T-helper 2 cell treated with Interferon-gamma antibody and Interleukin-4, amounts not matched to agents 5 μg/mL and 100 μg/mL, for 36 hours (primary cell): ENCODE data around the gene CYB5RL.
A peak's percentile ranks its signal among the peaks of the same experiment; 100 is the strongest.

Source experiments
- DNase-seq: peaks from one replicate; pipeline ENCODE4 v3.0.0; 2021; ENCODE audit warnings: low spot score
- H3K27ac Mint-ChIP-seq: one replicate; pipeline ENCODE4 v1.8.0; 2021; ENCODE audit warnings: mild to moderate bottlenecking, mixed read lengths
- H3K27me3 Mint-ChIP-seq: one replicate; pipeline ENCODE4 v1.8.0; 2021; ENCODE audit warnings: low read depth, mixed read lengths
- H3K36me3 Mint-ChIP-seq: one replicate; pipeline ENCODE4 v1.8.0; 2021; ENCODE audit warnings: low read depth, mixed read lengths
- H3K4me1 Mint-ChIP-seq: one replicate; pipeline ENCODE4 v1.8.0; 2021; ENCODE audit warnings: low read depth, mixed read lengths
- H3K4me3 Mint-ChIP-seq: one replicate; pipeline ENCODE4 v1.8.0; 2022; ENCODE audit warnings: mild to moderate bottlenecking, moderate library complexity, mixed read lengths
- H3K9me3 Mint-ChIP-seq: one replicate; pipeline ENCODE4 v1.8.0; 2021; ENCODE audit warnings: mixed read lengths

Gene CYB5RL

GRCh38 chr1:54199765-54200518 lies at the start of gene CYB5RL, which contains the start of gene MRPL37:
Gene CYB5RL, minus strand, starts transcription at chr1:54200030. Its CDS starts 4,414 bp downstream, at chr1:54195616.
Gene MRPL37, plus strand, starts transcription at chr1:54200167. Its CDS starts 77 bp downstream, at chr1:54200244.
- Mint-ChIP-seq H3K4me3 (peak within 1 kb of the TSS; percentile 95), H3K4me1 (peaks cover 28% of the 10 kb centered on the region), H3K27ac (peak within 1 kb of the TSS; percentile 85), H3K27me3 (no peaks in the 10 kb centered on the region), H3K9me3 (no peaks in the 10 kb centered on the region), H3K36me3 (peaks cover 22% of the 10 kb centered on the region)
- DNase-seq = peak; percentile 90

- no peaks in the 10 kb centered on the region for H3K4me1 Mint-ChIP-seq
- H3K36me3 Mint-ChIP-seq = no peaks in the 10 kb centered on the region
- no peak overlapping the region for H3K27ac Mint-ChIP-seq
- no peaks in the 10 kb centered on the region for H3K27me3 Mint-ChIP-seq
- no peak for DNase-seq
- no peak overlapping the region for H3K4me3 Mint-ChIP-seq
- H3K9me3 Mint-ChIP-seq = no peaks in the 10 kb centered on the region
Measured at GRCh38 chr1:54248966-54249365, 49.1 kb upstream of the CYB5RL start.

GRCh38 chr1:54247863-54248515 lies 48.2 kb upstream of the CYB5RL start:
- no peaks in the 10 kb centered on the region for H3K27me3 Mint-ChIP-seq

GRCh38 chr1:54246116-54246721 lies 46.4 kb upstream of the CYB5RL start:
- Mint-ChIP-seq H3K9me3 (no peaks in the 10 kb centered on the region), H3K36me3 (peaks cover 7% of the 10 kb centered on the region), H3K27me3 (no peaks in the 10 kb centered on the region), H3K4me3 (no peak overlapping the region), H3K27ac (peak overlapping the region; percentile 63), H3K4me1 (no peaks in the 10 kb centered on the region)
- no peak for DNase-seq

More at GRCh38 chr1:54247863-54248515, 48.2 kb upstream of the CYB5RL start:
- Mint-ChIP-seq H3K4me1 (no peaks in the 10 kb centered on the region), H3K9me3 (no peaks in the 10 kb centered on the region), H3K27ac (no peak overlapping the region), H3K36me3 (peaks cover 3% of the 10 kb centered on the region), H3K4me3 (no peak overlapping the region)
- DNase-seq = no peak

GRCh38 chr1:54245501-54245900 lies 45.7 kb upstream of the CYB5RL start:
- H3K36me3 Mint-ChIP-seq = peaks cover 7% of the 10 kb centered on the region
- H3K4me3 Mint-ChIP-seq = no peak overlapping the region
- H3K27ac Mint-ChIP-seq = no peak overlapping the region
- H3K27me3 Mint-ChIP-seq = no peaks in the 10 kb centered on the region
- H3K9me3 Mint-ChIP-seq = no peaks in the 10 kb centered on the region
- no peaks in the 10 kb centered on the region for H3K4me1 Mint-ChIP-seq
- DNase-seq = no peak

- H3K36me3 Mint-ChIP-seq = peaks cover 7% of the 10 kb centered on the region
- H3K9me3 Mint-ChIP-seq = no peaks in the 10 kb centered on the region
- H3K4me3 Mint-ChIP-seq = no peak overlapping the region
- H3K27ac Mint-ChIP-seq = no peak overlapping the region
- no peaks in the 10 kb centered on the region for H3K27me3 Mint-ChIP-seq
- DNase-seq = no peak
- H3K4me1 Mint-ChIP-seq = no peaks in the 10 kb centered on the region
Measured at GRCh38 chr1:54244655-54245054, 44.8 kb upstream of the CYB5RL start.

- Mint-ChIP-seq H3K4me1 (no peaks in the 10 kb centered on the region), H3K9me3 (no peaks in the 10 kb centered on the region), H3K4me3 (no peak overlapping the region), H3K36me3 (peaks cover 9% of the 10 kb centered on the region), H3K27ac (no peak overlapping the region), H3K27me3 (no peaks in the 10 kb centered on the region)
- DNase-seq = no peak
Measured at GRCh38 chr1:54243022-54243421, 43.2 kb upstream of the CYB5RL start.

- no peak for DNase-seq
- H3K27ac Mint-ChIP-seq = no peak overlapping the region
Measured at GRCh38 chr1:54241364-54241763, 41.5 kb upstream of the CYB5RL start.

GRCh38 chr1:54240741-54241335 lies 41.0 kb upstream of the CYB5RL start:
- Mint-ChIP-seq H3K9me3 (no peaks in the 10 kb centered on the region), H3K4me1 (no peaks in the 10 kb centered on the region), H3K4me3 (no peak overlapping the region), H3K27me3 (no peaks in the 10 kb centered on the region), H3K36me3 (peaks cover 21% of the 10 kb centered on the region), H3K27ac (no peak overlapping the region)
- no peak for DNase-seq

More at GRCh38 chr1:54241364-54241763, 41.5 kb upstream of the CYB5RL start:
- no peaks in the 10 kb centered on the region for H3K9me3 Mint-ChIP-seq
- no peak overlapping the region for H3K4me3 Mint-ChIP-seq
- H3K4me1 Mint-ChIP-seq = no peaks in the 10 kb centered on the region
- H3K27me3 Mint-ChIP-seq = no peaks in the 10 kb centered on the region
- peaks cover 21% of the 10 kb centered on the region for H3K36me3 Mint-ChIP-seq

- no peaks in the 10 kb centered on the region for H3K27me3 Mint-ChIP-seq
- H3K4me3 Mint-ChIP-seq = no peak overlapping the region
- no peak overlapping the region for H3K27ac Mint-ChIP-seq
- peaks cover 2% of the 10 kb centered on the region for H3K4me1 Mint-ChIP-seq
- H3K9me3 Mint-ChIP-seq = no peaks in the 10 kb centered on the region
- DNase-seq = no peak
- H3K36me3 Mint-ChIP-seq = peaks cover 23% of the 10 kb centered on the region
Measured at GRCh38 chr1:54239631-54240031, 39.8 kb upstream of the CYB5RL start.

- H3K4me3 Mint-ChIP-seq = no peak overlapping the region
- peaks cover 27% of the 10 kb centered on the region for H3K36me3 Mint-ChIP-seq
- no peaks in the 10 kb centered on the region for H3K9me3 Mint-ChIP-seq
- no peak overlapping the region for H3K27ac Mint-ChIP-seq
- no peaks in the 10 kb centered on the region for H3K27me3 Mint-ChIP-seq
- H3K4me1 Mint-ChIP-seq = peaks cover 4% of the 10 kb centered on the region
- no peak for DNase-seq
Measured at GRCh38 chr1:54239035-54239383, 39.2 kb upstream of the CYB5RL start.

- Mint-ChIP-seq H3K27ac (peak overlapping the region; percentile 57), H3K4me1 (peaks cover 4% of the 10 kb centered on the region), H3K9me3 (no peaks in the 10 kb centered on the region), H3K27me3 (no peaks in the 10 kb centered on the region), H3K4me3 (no peak overlapping the region), H3K36me3 (peaks cover 27% of the 10 kb centered on the region)
- DNase-seq = no peak
Measured at GRCh38 chr1:54238353-54239034, 38.7 kb upstream of the CYB5RL start.

- no peaks in the 10 kb centered on the region for H3K9me3 Mint-ChIP-seq
- H3K27ac Mint-ChIP-seq = no peak overlapping the region
- H3K4me3 Mint-ChIP-seq = no peak overlapping the region
- no peak for DNase-seq
- no peaks in the 10 kb centered on the region for H3K27me3 Mint-ChIP-seq
- H3K36me3 Mint-ChIP-seq = peaks cover 23% of the 10 kb centered on the region
- H3K4me1 Mint-ChIP-seq = peaks cover 4% of the 10 kb centered on the region
Measured at GRCh38 chr1:54237586-54237985, 37.8 kb upstream of the CYB5RL start.
